Measurements from ENCODE around the gene VPS16. TPM values are rescaled to one million over a fixed set of nuclear protein-coding genes. Genes with fewer than 3 reads are reported as not detected.

Gene VPS16
- total and polyA plus RNA-seq, 2 of the 4 experiments (the other 2 are of a cell fraction): 38.7 to 48.0 TPM

DNA sequence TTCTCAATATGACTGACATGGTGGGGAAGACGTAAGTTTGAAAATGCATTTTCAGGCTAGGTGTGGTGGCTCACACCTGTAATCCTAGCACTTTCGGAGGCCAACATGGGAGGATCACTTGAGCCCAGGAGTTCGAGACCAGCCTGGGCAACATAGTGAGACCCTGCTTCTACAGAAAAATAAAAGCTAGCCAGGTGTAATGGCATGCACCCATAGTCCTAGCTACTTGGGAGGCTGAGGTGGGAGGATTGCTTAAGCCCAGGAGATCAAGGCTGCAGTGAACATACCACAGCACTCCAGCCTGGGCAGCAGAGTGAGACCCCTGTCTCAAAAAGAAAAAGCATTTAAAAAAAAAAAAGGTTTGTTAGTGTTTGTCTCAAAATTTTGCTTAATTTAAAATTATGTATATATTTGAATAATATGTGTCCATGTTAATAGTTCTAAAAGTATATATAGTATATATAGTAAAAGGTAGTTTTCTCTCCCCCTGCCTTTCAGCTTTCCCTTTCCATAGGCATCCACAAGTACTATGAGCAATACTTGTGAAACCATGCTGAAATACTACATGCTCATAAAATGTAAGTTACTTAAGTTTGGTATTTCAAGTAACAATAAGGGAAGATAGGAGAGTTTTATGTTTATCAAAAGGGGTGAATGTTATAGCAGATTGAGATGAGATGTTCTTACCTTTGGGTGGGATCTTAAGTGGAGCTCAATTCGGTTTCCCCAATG is 47.8 kb downstream of the VPS16 start:
- no peaks in the 10 kb centered on the region; the same call in 1 of the 2 replicates for H3K4me1 ChIP-seq (ENCODE audit: control insufficient read depth, insufficient read depth, low read length)
- in situ Hi-C loops (cut with MboI; ENCODE audit: low sequenced_read_pairs): no loop called here
- H3K14ac ChIP-seq (replicated peaks; ENCODE audit: low read depth, low read length): no peak overlapping the region
- TF ChIP-seq MAFK (IDR thresholded peaks at IDR 0.05; ENCODE audit: low read depth, low read length) (no peak), MXI1 (IDR thresholded peaks at IDR 0.05; ENCODE audit: borderline replicate concordance, low read depth, low read length) (no peak), RAD21 (IDR thresholded peaks at IDR 0.05; ENCODE audit: low read length) (no peak), MAZ (IDR thresholded peaks at IDR 0.05; ENCODE audit: borderline replicate concordance, low read depth, low read length) (no peak)
- no peaks in the 10 kb centered on the region for H3K36me3 ChIP-seq (ENCODE audit: control insufficient read depth, insufficient read depth, low read length)
- H3K27ac ChIP-seq (ENCODE audit: insufficient read depth, low read length): no peak overlapping the region
- H2BK20ac ChIP-seq (ENCODE audit: low read depth, low read length): no peak overlapping the region
- CTCF ChIA-PET: no interaction called here
- H4K91ac ChIP-seq (ENCODE audit: insufficient read depth, low read depth, low read length): no peak overlapping the region
- H3K4me2 ChIP-seq (ENCODE audit: low read depth, low read length): no peak overlapping the region
- H3K18ac ChIP-seq (ENCODE audit: low read depth, low read length): no peak overlapping the region
- ATAC-seq (ENCODE audit: low read depth) (no peak), DNase-seq (peak; percentile 19)
- H2AK9ac ChIP-seq (replicated peaks; ENCODE audit: low read depth, low read length, poor library complexity): no peak overlapping the region
- dilution Hi-C loops (cut with HindIII; ENCODE audit: low sequenced_read_pairs, unreplicated experiment): no loop called here
- no peak overlapping the region for H3K4ac ChIP-seq (ENCODE audit: low read depth, low read length)
- no peak overlapping the region for H3K56ac ChIP-seq (ENCODE audit: extremely low read depth, insufficient read depth, low read length)
- H4K5ac ChIP-seq (ENCODE audit: low read depth, low read length): no peak overlapping the region
- H3K4me3 ChIP-seq (ENCODE audit: insufficient read depth, low read depth, low read length): no peak overlapping the region
- peaks cover 15% of the 10 kb centered on the region for H3K9me1 ChIP-seq (ENCODE audit: insufficient read depth, low read length)
- peaks cover 38% of the 10 kb centered on the region for H4K20me1 ChIP-seq (ENCODE audit: insufficient read depth, low read length)
- no peak overlapping the region for H3K9ac ChIP-seq (ENCODE audit: low read depth, low read length)
- POLR2A ChIA-PET (ENCODE audit: unreplicated experiment): no interaction called here
- H3K79me1 ChIP-seq (ENCODE audit: low read depth in 1 of 2, low read length in 2 of 2): peaks cover 33 to 67% of the 10 kb centered on the region in 2 experiments
- H2BK15ac ChIP-seq (ENCODE audit: low read depth, low read length): no peak overlapping the region
- H2BK5ac ChIP-seq (ENCODE audit: low read depth, low read length, poor library complexity, severe bottlenecking): no peak overlapping the region
- intact Hi-C loops (cut with micrococcal nuclease): no loop called here
- H2AK5ac ChIP-seq (ENCODE audit: low read depth, low read length): no peak overlapping the region
- no peak overlapping the region for H2BK120ac ChIP-seq (ENCODE audit: low read depth, low read length)
- WGBS, 2 experiments (ENCODE audit: extremely low coverage in 2 of 2, insufficient read length in 1 of 2): 100% methylated on average over 1 of the region's 4 CpGs; no CpG with 5 or more reads in 1 of the 2 experiments
- no peaks in the 10 kb centered on the region for H3K9me3 ChIP-seq (ENCODE audit: control insufficient read depth, insufficient read depth, low read length)
- no peak overlapping the region for H4K8ac ChIP-seq (ENCODE audit: low read depth in 2 of 2, low read length in 2 of 2)
- no peak overlapping the region for H2AFZ ChIP-seq (replicated peaks; ENCODE audit: low read length, poor library complexity)
- H3K23ac ChIP-seq (ENCODE audit: low read depth, low read length): no peak overlapping the region; the same call in 1 of the 2 replicates
- no TSS peak for BruUV-seq (replicated peaks)
- H3K27me3 ChIP-seq (ENCODE audit: control insufficient read depth, insufficient read depth, low read length): no peaks in the 10 kb centered on the region
